Measurements from ENCODE around the gene MAT1A. TPM values are rescaled to one million over a fixed set of nuclear protein-coding genes. Genes with fewer than 3 reads are reported as not detected.
"Not testable (repeated sequence)": the region's sequence is repeated elsewhere in the genome, so short reads cannot be mapped to it uniquely, and the experiment has no call there.

The MAT1A gene
- total RNA-seq, 2 donors from 2014 or later = 0.37 TPM; not detected in 1

GRCh38 chr10:80244371-80244770, 45.1 kb downstream of the MAT1A start:
- intact Hi-C loops (cut with DNase I) = not testable (repeated sequence)

GRCh38 chr10:80242341-80242740, 47.1 kb downstream of the MAT1A start:
- DNase-seq (ENCODE audit: low spot score); intact Hi-C loops (cut with DNase I): not testable (repeated sequence)

More at GRCh38 chr10:80244371-80244770, 45.1 kb downstream of the MAT1A start:
- not testable (repeated sequence) for DNase-seq (ENCODE audit: low spot score)

GRCh38 chr10:80236457-80236856, 53.0 kb downstream of the MAT1A start:
- DNase-seq (ENCODE audit: low spot score); intact Hi-C loops (cut with DNase I): not testable (repeated sequence)

GRCh38 chr10:80234331-80235235, 54.9 kb downstream of the MAT1A start:
- intact Hi-C loops (cut with DNase I); DNase-seq (ENCODE audit: low spot score): not testable (repeated sequence)

- intact Hi-C loops (cut with DNase I); DNase-seq (ENCODE audit: low spot score): not testable (repeated sequence)
These were observed 55.6 kb downstream of the MAT1A start for GRCh38 chr10:80233871-80234270.

- intact Hi-C loops (cut with DNase I); DNase-seq (ENCODE audit: low spot score): not testable (repeated sequence)
These were observed 62.7 kb downstream of the MAT1A start for GRCh38 chr10:80226723-80227122.

- intact Hi-C loops (cut with DNase I) = loop anchor here in 1 of 2 donors (5.0 kb wide), 1 partner anchor 81 kb away; no protein-coding TSS in a partner anchor
These were observed 66.4 kb downstream of the MAT1A start for GRCh38 chr10:80223031-80223419.

More at GRCh38 chr10:80223031-80223419, 66.4 kb downstream of the MAT1A start:
- DNase-seq (ENCODE audit: low spot score) = not testable (repeated sequence)

Other genes with a start within 250 kb of the MAT1A start
- gene TMEM254, start 211.0 kb downstream of the MAT1A start, total RNA-seq = 10 to 100 TPM in 1 of 2 donors, 1 to 10 TPM in 1; 8.2 to 12.3 TPM
- 100 to 1,000 TPM in 1 of 2 donors, 10 to 100 TPM in 1; 62.4 to 155 TPM for gene PLAC9, start 156.9 kb downstream of the MAT1A start, total RNA-seq
- 100 to 1,000 TPM; 247 to 269 TPM for gene ANXA11, start 84.1 kb downstream of the MAT1A start, total RNA-seq
- not detected for gene DYDC1, start 67.1 kb upstream of the MAT1A start, total RNA-seq
- not detected for gene DYDC2, start 67.1 kb upstream of the MAT1A start, total RNA-seq
- gene PRXL2A, start 118.9 kb upstream of the MAT1A start, total RNA-seq = 10 to 100 TPM; 22.1 to 23.2 TPM
- gene TSPAN14, start 164.7 kb upstream of the MAT1A start, total RNA-seq = 10 to 100 TPM; 56.6 to 57.4 TPM
- gene SH2D4B, start 248.2 kb upstream of the MAT1A start, total RNA-seq = under 1 TPM in 1 of 2 donors, not detected in 1; 0.10 TPM